SK-N-SH treated with all-trans-retinoic acid at 6 μM for 48 hours (cell line): ENCODE measurements around the gene IGLL5.

Source experiments
- ATAC-seq: fragments of 200-7000 bp; cut with Tn5 transposase; 3 replicates; pipeline ENCODE4 v1.9.1; 2020; ENCODE audit warnings: mild to moderate bottlenecking, moderate library complexity
- ARNTL ChIP-seq: fragments of 450-650 bp; formaldehyde crosslinking; IDR thresholded peaks from 2 replicates; pipeline ENCODE4 v1.5.0; 2020; ENCODE audit warnings: low read depth, mild to moderate bottlenecking, moderate library complexity, borderline replicate concordance
- BACH2 ChIP-seq: fragments of 250-450 bp; sonication (Bioruptor Pico); IDR thresholded peaks from 2 replicates; pipeline ENCODE4 v1.9.0; 2021; ENCODE audit warnings: mild to moderate bottlenecking, borderline replicate concordance
- CREB5 ChIP-seq: fragments of 250-450 bp; sonication (Bioruptor Pico); IDR thresholded peaks from 2 replicates; pipeline ENCODE4 v1.5.1; 2020; ENCODE audit warnings: low read depth, mild to moderate bottlenecking, moderate library complexity
- CSDC2 ChIP-seq: fragments of 250-450 bp; sonication (Bioruptor Pico); IDR thresholded peaks from 2 replicates; pipeline ENCODE4 v1.5.0; 2020; ENCODE audit warnings: mild to moderate bottlenecking, moderate library complexity
- ESRRG ChIP-seq: fragments of 250-450 bp; sonication (Bioruptor Pico); IDR thresholded peaks from 2 replicates; pipeline ENCODE4 v1.6.1; 2021; ENCODE audit warnings: mild to moderate bottlenecking
- GLIS3 ChIP-seq: fragments of 250-450 bp; sonication (Bioruptor Pico); IDR thresholded peaks from 2 replicates; pipeline ENCODE4 v1.5.0; 2020; ENCODE audit warnings: mild to moderate bottlenecking, moderate library complexity
- OSR1 ChIP-seq: fragments of 250-450 bp; sonication (Bioruptor Pico); IDR thresholded peaks from 2 replicates; pipeline ENCODE4 v1.8.0; 2022; ENCODE audit warnings: moderate library complexity, mild to moderate bottlenecking, inconsistent platforms
- PPARA ChIP-seq: fragments of 250-450 bp; sonication (Bioruptor Pico); IDR thresholded peaks from 2 replicates; pipeline ENCODE4 v1.5.0; 2020; ENCODE audit warnings: mild to moderate bottlenecking, borderline replicate concordance
- RARB ChIP-seq: fragments of 250-450 bp; sonication (Bioruptor Pico); IDR thresholded peaks from 2 replicates; pipeline ENCODE4 v1.8.0; 2021; ENCODE audit warnings: mild to moderate bottlenecking, moderate library complexity
- SNAI2 ChIP-seq: fragments of 250-450 bp; sonication (Bioruptor Pico); IDR thresholded peaks from 2 replicates; pipeline ENCODE4 v1.5.0; 2020; ENCODE audit warnings: mild to moderate bottlenecking, moderate library complexity
- TCF4 ChIP-seq: fragments of 250-450 bp; sonication (Bioruptor Pico); IDR thresholded peaks from 2 replicates; pipeline ENCODE4 v1.8.0; 2021; ENCODE audit warnings: mild to moderate bottlenecking, moderate library complexity, borderline replicate concordance
- ZC3H10 ChIP-seq: fragments of 250-450 bp; sonication (Bioruptor Pico); IDR thresholded peaks from 2 replicates; pipeline ENCODE4 v1.5.1; 2021; ENCODE audit warnings: mild to moderate bottlenecking, moderate library complexity
- ZFP3 ChIP-seq: fragments of 250-450 bp; sonication (Bioruptor Pico); IDR thresholded peaks from 2 replicates; pipeline ENCODE4 v1.5.0; 2020; ENCODE audit warnings: mild to moderate bottlenecking, moderate library complexity
- ZFP30 ChIP-seq: fragments of 450-650 bp; formaldehyde crosslinking; IDR thresholded peaks from 2 replicates; pipeline ENCODE4 v1.5.0; 2022; ENCODE audit warnings: mild to moderate bottlenecking, moderate library complexity
- ZNF565 ChIP-seq: fragments of 450-650 bp; formaldehyde crosslinking; conservative IDR thresholded peaks from 2 replicates; pipeline ENCODE4 v1.5.0; 2020; ENCODE audit warnings: low read depth, mild to moderate bottlenecking, moderate library complexity
- ZNF70 ChIP-seq: fragments of 450-650 bp; formaldehyde crosslinking; IDR thresholded peaks from 2 replicates; pipeline ENCODE4 v1.5.0; 2020; ENCODE audit warnings: mild to moderate bottlenecking, moderate library complexity
- ZNF8 ChIP-seq: fragments of 450-650 bp; formaldehyde crosslinking; IDR thresholded peaks from 2 replicates; pipeline ENCODE4 v1.5.0; 2020; ENCODE audit warnings: mild to moderate bottlenecking, moderate library complexity
- TF ChIP-seq, protein P1 (sequence below): fragments of 250-450 bp; sonication (Bioruptor Pico); IDR thresholded peaks from 2 replicates; pipeline ENCODE4 v1.8.0; 2021; ENCODE audit warnings: low read depth, mild to moderate bottlenecking, moderate library complexity, borderline replicate concordance
- TF ChIP-seq, protein P2 (sequence below): fragments of 250-450 bp; sonication (Bioruptor Pico); IDR thresholded peaks from 2 replicates; pipeline ENCODE4 v1.8.0; 2020; ENCODE audit warnings: mild to moderate bottlenecking, moderate library complexity, borderline replicate concordance
- TF ChIP-seq, protein P3 (sequence below): fragments of 250-450 bp; sonication (Bioruptor Pico); IDR thresholded peaks from 2 replicates; pipeline ENCODE4 v1.5.0; 2020; ENCODE audit warnings: mild to moderate bottlenecking, moderate library complexity

IGLL5 gene

DNA sequence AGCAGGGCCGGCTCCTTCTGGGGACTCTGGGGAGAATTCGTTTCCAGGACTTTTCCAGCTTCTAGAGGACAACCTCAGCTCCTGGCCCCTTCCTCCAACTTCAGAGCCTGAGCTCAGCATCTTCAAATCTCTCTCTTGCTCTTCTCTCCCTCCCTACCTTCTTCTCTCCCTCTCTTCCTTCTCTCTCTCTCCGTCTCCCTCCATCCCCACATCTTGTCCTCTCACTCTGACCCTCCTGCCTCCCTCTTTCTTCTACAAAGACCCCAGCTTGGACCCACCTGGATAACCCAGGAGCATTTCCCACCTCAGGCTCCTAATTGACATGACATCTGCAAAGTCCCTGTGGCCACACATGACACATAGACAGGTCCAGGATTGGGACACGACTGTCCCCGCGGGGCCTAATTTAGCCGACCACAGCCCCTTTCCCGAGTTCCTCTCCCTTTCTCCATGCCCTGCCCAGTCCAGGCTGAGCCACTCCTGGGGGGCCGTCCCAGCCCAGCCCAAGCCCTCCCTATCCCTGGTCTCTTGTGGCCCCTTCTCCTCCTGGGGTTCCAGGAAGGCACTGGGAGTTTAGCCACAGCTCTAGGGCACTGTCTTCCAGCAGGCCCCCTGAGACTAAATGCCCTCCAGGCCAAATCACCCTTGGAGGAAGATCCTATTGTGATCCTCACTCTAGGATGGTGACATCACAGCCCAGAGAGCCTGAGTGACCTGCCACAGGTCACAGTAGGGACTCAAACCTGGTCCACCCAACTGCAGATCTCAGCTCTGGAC is 36.9 kb downstream of the IGLL5 start:
- TF ChIP-seq, protein P1, sequence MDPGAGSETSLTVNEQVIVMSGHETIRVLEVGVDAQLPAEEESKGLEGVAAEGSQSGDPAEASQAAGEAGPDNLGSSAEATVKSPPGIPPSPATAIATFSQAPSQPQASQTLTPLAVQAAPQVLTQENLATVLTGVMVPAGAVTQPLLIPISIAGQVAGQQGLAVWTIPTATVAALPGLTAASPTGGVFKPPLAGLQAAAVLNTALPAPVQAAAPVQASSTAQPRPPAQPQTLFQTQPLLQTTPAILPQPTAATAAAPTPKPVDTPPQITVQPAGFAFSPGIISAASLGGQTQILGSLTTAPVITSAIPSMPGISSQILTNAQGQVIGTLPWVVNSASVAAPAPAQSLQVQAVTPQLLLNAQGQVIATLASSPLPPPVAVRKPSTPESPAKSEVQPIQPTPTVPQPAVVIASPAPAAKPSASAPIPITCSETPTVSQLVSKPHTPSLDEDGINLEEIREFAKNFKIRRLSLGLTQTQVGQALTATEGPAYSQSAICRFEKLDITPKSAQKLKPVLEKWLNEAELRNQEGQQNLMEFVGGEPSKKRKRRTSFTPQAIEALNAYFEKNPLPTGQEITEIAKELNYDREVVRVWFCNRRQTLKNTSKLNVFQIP = no peak
- TF ChIP-seq GLIS3 (CRISPR knock-in tag) = no peak
- no peak for TF ChIP-seq ZNF70 (CRISPR knock-in tag)
- no peak for TF ChIP-seq ZC3H10 (CRISPR knock-in tag)
- no peak for TF ChIP-seq ARNTL (CRISPR knock-in tag)
- TF ChIP-seq CREB5 = no peak
- TF ChIP-seq, protein P2, sequence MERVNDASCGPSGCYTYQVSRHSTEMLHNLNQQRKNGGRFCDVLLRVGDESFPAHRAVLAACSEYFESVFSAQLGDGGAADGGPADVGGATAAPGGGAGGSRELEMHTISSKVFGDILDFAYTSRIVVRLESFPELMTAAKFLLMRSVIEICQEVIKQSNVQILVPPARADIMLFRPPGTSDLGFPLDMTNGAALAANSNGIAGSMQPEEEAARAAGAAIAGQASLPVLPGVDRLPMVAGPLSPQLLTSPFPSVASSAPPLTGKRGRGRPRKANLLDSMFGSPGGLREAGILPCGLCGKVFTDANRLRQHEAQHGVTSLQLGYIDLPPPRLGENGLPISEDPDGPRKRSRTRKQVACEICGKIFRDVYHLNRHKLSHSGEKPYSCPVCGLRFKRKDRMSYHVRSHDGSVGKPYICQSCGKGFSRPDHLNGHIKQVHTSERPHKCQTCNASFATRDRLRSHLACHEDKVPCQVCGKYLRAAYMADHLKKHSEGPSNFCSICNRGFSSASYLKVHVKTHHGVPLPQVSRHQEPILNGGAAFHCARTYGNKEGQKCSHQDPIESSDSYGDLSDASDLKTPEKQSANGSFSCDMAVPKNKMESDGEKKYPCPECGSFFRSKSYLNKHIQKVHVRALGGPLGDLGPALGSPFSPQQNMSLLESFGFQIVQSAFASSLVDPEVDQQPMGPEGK (CRISPR knock-in tag) = no peak
- TF ChIP-seq ZNF8 = no peak
- TF ChIP-seq ZFP3 (CRISPR knock-in tag) = no peak
- no peak for TF ChIP-seq RARB (CRISPR knock-in tag)
- no peak for ATAC-seq

DNA sequence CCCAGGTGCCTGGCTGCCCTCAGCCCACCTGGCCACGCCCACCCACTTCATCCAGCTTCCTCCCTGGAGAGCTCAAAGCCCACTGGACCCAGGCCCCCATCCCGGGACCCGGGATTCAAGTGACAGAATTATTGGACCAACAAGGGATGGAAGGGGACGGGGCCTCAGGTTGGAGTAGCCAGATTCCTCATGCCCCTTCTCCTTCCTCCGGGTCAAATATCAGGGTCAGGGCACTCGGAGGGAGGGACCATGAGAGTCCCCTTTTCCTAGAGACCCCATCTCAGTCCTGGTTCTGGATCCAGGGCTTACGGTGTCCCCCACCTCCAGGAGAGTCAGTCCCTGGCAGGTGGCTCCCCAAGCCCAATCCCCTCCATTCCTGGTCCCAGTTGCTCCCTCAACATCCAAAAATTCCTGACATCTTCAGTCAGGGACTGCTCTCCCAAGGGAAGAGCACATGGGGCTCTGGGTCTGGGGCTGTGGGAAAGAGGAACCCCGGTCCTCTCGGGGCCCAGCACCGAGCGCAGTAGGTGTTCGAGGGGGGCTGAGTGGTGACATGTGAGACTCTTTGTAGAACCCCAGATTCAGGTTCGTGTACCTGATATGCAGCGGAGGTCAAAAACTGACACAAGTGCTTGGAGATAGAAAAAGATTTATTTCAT is 37.7 kb downstream of the IGLL5 start:
- TF ChIP-seq ZFP30 (no peak), ZNF70 (CRISPR knock-in tag) (no peak), CSDC2 (no peak), RARB (CRISPR knock-in tag) (no peak), TCF4 (no peak), BACH2 (no peak), CREB5 (no peak), ZNF8 (no peak), SNAI2 (no peak), OSR1 (CRISPR knock-in tag) (no peak), ZC3H10 (CRISPR knock-in tag) (no peak), ZNF565 (CRISPR knock-in tag) (no peak)
- TF ChIP-seq, protein P2 (CRISPR knock-in tag) = no peak
- TF ChIP-seq, protein P1 = no peak
- no peak for ATAC-seq

- ATAC-seq = no peak
- no peak for TF ChIP-seq ZNF8
- no peak for TF ChIP-seq ESRRG (CRISPR knock-in tag)
- TF ChIP-seq ZNF565 (CRISPR knock-in tag) = no peak
- TF ChIP-seq, protein P1 = no peak
- no peak for TF ChIP-seq TCF4
- no peak for TF ChIP-seq ZNF70 (CRISPR knock-in tag)
- TF ChIP-seq GLIS3 (CRISPR knock-in tag) = no peak
- no peak for TF ChIP-seq OSR1 (CRISPR knock-in tag)
- TF ChIP-seq, protein P3, sequence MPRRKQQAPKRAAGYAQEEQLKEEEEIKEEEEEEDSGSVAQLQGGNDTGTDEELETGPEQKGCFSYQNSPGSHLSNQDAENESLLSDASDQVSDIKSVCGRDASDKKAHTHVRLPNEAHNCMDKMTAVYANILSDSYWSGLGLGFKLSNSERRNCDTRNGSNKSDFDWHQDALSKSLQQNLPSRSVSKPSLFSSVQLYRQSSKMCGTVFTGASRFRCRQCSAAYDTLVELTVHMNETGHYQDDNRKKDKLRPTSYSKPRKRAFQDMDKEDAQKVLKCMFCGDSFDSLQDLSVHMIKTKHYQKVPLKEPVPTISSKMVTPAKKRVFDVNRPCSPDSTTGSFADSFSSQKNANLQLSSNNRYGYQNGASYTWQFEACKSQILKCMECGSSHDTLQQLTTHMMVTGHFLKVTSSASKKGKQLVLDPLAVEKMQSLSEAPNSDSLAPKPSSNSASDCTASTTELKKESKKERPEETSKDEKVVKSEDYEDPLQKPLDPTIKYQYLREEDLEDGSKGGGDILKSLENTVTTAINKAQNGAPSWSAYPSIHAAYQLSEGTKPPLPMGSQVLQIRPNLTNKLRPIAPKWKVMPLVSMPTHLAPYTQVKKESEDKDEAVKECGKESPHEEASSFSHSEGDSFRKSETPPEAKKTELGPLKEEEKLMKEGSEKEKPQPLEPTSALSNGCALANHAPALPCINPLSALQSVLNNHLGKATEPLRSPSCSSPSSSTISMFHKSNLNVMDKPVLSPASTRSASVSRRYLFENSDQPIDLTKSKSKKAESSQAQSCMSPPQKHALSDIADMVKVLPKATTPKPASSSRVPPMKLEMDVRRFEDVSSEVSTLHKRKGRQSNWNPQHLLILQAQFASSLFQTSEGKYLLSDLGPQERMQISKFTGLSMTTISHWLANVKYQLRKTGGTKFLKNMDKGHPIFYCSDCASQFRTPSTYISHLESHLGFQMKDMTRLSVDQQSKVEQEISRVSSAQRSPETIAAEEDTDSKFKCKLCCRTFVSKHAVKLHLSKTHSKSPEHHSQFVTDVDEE (CRISPR knock-in tag) = no peak
- TF ChIP-seq RARB (CRISPR knock-in tag) = no peak
- TF ChIP-seq PPARA (CRISPR knock-in tag) = no peak
These were observed 38.3 kb downstream of the IGLL5 start for GRCh38 chr22:22925805-22926369.
